COR-L47 (cell line): Measurements from ENCODE around the gene NRG3.

ENCODE experiments used
- DNase-seq: peaks from one replicate; lab custom pipeline; 2025; lab: John Stamatoyannopoulos, UW

NRG3 gene

DNA sequence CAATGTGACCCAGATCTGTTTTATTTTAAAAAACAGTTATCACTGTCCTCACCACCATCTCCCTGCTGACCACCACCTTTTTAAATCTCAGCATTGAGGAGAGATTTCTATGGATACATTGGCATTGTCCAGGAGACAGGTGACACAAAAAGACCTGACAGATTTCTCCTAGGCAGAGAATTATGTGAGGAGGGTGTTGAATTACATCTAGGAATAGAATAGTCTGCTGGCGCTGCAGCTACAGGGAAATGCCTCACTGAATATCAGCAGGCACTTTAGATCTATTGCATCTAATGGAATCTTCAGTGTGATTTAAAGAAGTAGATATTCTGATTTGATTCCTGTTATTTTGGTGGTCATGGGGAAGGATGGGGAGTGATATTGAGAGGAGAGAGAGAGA, 593.5 kb downstream of the NRG3 start:
- no peak for DNase-seq

GRCh38 chr10:82472406-82473335, 597.7 kb downstream of the NRG3 start:
- no peak for DNase-seq

GRCh38 chr10:82477776-82478175, 602.8 kb downstream of the NRG3 start:
- no peak for DNase-seq

DNA sequence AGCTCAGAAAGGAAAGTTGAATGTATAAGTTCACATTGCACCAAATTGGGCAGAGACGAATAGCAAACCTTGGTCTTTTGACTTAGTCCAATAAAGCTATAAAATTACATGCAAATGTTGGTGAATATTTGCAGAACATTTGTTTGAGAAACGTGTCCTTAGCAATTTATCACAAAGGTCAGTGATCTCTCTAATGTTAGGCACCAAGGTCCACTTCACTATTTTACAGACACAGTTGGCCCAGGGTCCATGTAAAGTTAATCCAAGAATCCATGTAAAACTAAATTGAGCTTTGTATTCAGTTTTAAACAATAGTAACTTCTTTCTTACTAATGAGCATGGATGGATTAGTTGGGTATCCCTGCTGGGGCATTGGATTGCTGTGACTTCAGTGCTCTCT, 617.7 kb downstream of the NRG3 start:
- DNase-seq, result no peak

GRCh38 chr10:82496114-82496513, 621.1 kb downstream of the NRG3 start:
- DNase-seq, result no peak

GRCh38 chr10:82497439-82497838, 622.4 kb downstream of the NRG3 start:
- no peak for DNase-seq

DNA sequence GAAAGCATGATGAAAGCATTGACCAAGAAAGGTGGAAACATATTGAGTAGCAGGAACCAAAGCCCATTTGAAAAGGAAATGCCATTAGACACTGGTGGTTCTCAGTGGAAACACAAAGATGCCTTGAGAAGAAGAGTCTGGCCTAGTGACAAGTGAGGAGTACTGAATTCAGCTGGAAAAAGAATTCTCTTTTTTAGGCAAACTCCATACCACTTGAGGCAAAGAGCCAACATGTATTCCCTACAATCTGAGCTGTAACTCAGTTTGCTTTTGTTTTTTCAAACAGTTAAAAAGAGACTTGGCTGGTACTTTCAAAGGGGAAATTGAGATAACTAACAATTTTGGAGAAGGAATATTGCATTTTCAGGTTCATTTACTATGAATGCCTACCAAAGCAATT, 624.0 kb downstream of the NRG3 start:
- DNase-seq, result no peak

- DNase-seq, result no peak
Observed at GRCh38 chr10:82505009-82505408, 630.0 kb downstream of the NRG3 start.

DNA sequence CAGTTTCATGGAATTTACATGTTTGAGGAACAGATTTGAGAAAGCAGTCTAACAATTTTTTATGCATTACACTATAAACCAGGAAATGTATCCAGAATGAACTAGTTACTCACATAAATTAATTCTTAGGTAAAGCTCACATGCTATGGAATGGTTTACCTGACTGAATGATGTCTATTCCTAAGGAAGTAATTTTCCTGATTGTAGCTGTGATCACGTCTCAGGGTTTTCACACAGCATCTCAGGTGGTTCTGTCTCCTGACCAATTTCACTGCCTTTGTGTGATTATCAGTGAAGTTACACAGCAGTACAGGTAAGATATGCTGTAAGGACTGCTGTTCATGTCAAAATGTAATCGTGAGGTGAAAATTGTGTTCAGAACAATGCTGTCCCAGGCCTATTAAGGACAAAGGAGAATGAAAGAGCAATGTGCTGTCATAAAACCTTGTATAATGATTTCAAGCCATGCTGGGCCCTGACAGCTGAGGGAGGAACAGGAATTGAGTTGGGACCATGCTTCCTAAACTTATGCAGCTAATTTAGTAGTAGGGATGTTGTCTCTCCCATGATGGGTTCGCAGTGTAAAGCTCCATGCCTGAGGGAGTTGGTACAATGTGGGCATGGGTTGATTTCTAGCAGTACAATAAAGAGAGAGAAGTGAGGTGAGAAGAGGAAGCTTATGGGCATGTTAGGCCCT, 631.8 kb downstream of the NRG3 start:
- DNase-seq, result no peak

GRCh38 chr10:82515256-82515655, 640.3 kb downstream of the NRG3 start:
- DNase-seq, result no peak

DNA sequence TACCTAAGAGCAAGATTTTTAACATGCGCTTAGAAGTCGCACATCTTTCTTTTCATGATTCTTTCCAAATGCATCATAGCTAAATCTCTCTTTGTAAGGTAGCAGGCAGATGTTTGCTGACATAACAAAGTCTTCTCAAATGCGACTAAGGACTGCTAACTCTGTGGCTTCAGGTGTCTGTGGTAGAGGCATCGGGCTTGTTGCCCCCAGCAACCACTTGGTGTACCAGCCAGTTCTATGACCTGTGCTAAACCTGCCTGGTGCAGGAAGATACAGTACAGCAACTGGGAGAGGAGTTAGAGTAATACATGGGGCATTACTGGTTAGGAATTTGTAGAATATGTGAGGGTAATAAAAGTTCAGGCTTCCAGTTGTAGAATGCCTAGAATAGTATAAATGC, 654.1 kb downstream of the NRG3 start:
- DNase-seq, result no peak

DNA sequence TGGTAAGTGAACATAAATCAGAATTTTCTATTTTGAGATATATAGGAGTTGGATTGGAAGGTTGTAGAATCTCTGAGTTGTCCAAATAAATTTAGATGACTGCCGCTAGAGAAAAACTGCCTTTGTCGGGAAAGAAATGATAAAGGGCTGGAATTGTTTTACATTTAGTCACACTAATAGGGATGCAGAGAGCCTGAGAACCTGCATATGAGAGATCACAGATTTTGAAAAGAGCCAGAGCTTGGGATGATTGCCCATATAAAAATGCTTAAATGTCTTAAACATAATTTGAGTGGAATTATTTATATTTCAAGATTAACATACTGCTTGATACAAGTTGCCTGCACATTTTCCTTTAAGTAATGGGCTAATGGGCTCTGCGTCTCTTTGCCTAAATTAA, 660.5 kb downstream of the NRG3 start:
- DNase-seq, result no peak

DNA sequence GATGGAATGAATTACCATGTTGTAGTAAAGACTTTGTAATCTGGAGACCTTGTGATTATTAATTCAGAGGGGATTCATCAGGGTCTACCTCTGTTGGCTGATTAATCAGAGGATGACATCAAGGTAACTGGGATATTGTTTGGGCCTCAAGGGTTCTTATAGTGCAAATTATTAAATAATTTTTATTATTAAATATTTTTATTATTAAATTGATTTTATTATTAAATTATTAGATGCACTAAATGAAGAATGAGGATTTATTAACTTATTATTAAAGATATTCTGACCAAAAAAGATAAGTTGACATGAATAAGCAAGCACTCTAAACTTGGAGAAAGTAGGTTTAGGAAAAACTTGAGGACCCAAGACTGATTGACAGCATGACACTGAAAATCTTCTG, 661.7 kb downstream of the NRG3 start:
- no peak for DNase-seq

DNA sequence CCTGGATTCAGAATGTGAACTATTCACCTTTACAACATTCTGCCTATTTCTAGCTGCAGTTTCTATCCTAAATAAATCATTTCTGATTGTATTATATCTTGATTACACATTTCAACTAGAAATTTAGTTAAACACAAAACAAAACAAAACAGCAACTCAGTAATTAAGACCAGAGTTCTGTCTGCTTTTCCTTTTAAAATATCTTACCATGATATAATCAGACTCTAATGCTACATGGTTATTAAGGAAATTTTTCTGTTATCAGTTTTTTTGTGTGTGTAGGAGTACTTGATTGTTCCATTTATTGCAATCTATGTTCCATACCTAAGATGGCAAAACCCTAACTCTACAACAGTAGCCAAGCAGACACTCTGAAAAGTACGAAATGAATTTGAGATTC, 663.3 kb downstream of the NRG3 start:
- no peak for DNase-seq

- no peak for DNase-seq
Observed at GRCh38 chr10:82543631-82544030, 668.6 kb downstream of the NRG3 start.

GRCh38 chr10:82544377-82544776, 669.4 kb downstream of the NRG3 start:
- DNase-seq, result no peak

GRCh38 chr10:82551506-82551905, 676.5 kb downstream of the NRG3 start:
- DNase-seq, result no peak

GRCh38 chr10:82552267-82552666, 677.3 kb downstream of the NRG3 start:
- no peak for DNase-seq

- no peak for DNase-seq
Observed at GRCh38 chr10:82554381-82554780, 679.4 kb downstream of the NRG3 start.

GRCh38 chr10:82558014-82558607, 683.1 kb downstream of the NRG3 start:
- DNase-seq, result no peak

- DNase-seq, result no peak
Observed at GRCh38 chr10:82564353-82565196, 689.6 kb downstream of the NRG3 start.

DNA sequence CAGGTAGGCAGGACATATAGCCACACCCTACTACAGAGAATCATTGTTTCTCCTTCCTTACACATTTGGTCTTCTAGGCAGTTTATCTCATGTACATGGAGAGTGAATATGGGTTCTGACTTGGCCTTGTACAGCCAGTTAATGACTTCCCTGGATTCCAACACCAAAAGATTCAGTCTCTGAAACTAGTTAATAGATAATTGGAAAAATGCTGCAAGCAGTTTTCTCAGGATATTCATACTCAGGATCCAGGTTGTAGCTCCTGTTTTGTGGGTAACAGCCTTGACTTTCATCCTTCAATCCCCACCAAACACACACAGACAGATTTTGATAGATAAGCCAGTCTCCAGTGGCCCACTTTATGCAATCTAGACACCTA, 690.2 kb downstream of the NRG3 start:
- no peak for DNase-seq
